SK-N-MC (cell line): ENCODE measurements around the gene KRTAP10-5.
"Not testable (repeated sequence)": the region's sequence is repeated elsewhere in the genome, so short reads cannot be mapped to it uniquely, and the experiment has no call there.

ENCODE experiments used
- DNase-seq: peaks from one replicate; pipeline ENCODE4 v3.0.0-alpha.2; 2011; ENCODE audit warnings: low read depth, low spot score
- H3K27ac ChIP-seq: fragments of 200-600 bp; sonication (generic); 2 replicates; pipeline ENCODE4 v1.5.1; 2016; ENCODE audit warnings: mixed run types
- H3K36me3 ChIP-seq: fragments of 200-600 bp; sonication (generic); 2 replicates; pipeline ENCODE4 v1.6.1; 2017; ENCODE audit warnings: antibody characterized with exemption, low read length, mixed read lengths; ENCODE audit not compliant: insufficient read depth
- H3K4me3 ChIP-seq: fragments of 200-600 bp; sonication (generic); 2 replicates; pipeline ENCODE4 v1.5.1; 2016
- H3K9ac ChIP-seq: fragments of 200-600 bp; sonication (generic); 2 replicates; pipeline ENCODE4 v1.8.0; 2017; ENCODE audit warnings: mixed run types, mixed read lengths; ENCODE audit not compliant: insufficient read length
- H3K9me3 ChIP-seq: fragments of 200-600 bp; sonication (generic); 2 replicates; pipeline ENCODE4 v1.6.1; 2017; ENCODE audit warnings: low read depth, mild to moderate bottlenecking, antibody characterized with exemption, low read length, moderate library complexity, mixed read lengths
- EZH2 ChIP-seq: fragments of 200-600 bp; sonication (generic); IDR thresholded peaks from one replicate; pipeline ENCODE4 v1.6.1; 2017; ENCODE audit warnings: antibody characterized with exemption
- FOXP2 ChIP-seq: optimal IDR thresholded peaks from 2 replicates; pipeline ENCODE3; 2011; ENCODE audit warnings: mild to moderate bottlenecking, moderate library complexity; ENCODE audit not compliant: insufficient read depth; ENCODE audit errors: extremely low read length, control extremely low read depth
- POLR2AphosphoS5 ChIP-seq: IDR thresholded peaks from 2 replicates; pipeline ENCODE4 v1.6.1; 2012; ENCODE audit warnings: mild to moderate bottlenecking, low read depth, low read length, borderline replicate concordance

The KRTAP10-5 gene, protein sequence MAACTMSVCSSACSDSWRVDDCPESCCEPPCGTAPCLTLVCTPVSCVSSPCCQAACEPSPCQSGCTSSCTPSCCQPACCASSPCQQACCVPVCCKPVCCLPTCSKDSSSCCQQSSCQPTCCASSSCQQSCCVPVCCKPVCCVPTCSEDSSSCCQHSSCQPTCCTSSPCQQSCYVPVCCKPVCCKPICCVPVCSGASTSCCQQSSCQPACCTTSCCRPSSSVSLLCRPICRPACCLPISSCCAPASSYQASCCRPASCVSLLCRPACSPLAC

DNA sequence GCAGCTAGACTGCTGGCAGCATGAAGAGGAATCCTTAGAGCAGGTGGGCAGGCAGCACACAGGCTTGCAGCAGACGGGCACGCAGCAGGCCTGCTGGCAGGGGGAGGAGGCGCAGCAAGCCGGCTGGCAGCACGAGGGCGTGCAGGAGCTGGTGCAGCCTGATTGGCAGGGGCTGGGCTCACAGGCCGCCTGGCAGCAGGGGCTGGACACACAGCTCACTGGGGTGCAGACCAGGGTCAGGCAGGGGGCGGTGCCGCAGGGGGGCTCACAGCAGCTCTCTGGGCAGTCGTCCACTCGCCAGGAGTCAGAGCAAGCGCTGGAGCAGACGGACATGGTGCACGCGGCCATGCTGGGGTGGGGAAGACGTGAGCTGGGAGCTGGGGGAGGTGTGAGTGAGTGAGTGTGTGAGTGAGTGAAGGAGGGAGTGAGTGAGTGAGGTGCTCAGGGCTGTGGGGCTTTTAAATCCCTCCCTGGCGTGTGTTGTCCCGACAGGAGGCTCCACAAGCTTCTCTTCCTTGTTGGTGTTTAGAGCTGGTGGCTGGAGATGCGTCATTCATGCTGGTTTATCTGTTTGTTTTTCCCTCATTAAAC is at the start of gene KRTAP10-5:
Gene KRTAP10-5 (minus strand): TSS at position 374 of the 591 bp plus-strand sequence. CDS start 26 bp downstream, at position 348.
- H3K36me3 ChIP-seq, H3K9ac ChIP-seq, H3K4me3 ChIP-seq, H3K9me3 ChIP-seq, H3K27ac ChIP-seq, DNase-seq: not testable (repeated sequence)

DNA sequence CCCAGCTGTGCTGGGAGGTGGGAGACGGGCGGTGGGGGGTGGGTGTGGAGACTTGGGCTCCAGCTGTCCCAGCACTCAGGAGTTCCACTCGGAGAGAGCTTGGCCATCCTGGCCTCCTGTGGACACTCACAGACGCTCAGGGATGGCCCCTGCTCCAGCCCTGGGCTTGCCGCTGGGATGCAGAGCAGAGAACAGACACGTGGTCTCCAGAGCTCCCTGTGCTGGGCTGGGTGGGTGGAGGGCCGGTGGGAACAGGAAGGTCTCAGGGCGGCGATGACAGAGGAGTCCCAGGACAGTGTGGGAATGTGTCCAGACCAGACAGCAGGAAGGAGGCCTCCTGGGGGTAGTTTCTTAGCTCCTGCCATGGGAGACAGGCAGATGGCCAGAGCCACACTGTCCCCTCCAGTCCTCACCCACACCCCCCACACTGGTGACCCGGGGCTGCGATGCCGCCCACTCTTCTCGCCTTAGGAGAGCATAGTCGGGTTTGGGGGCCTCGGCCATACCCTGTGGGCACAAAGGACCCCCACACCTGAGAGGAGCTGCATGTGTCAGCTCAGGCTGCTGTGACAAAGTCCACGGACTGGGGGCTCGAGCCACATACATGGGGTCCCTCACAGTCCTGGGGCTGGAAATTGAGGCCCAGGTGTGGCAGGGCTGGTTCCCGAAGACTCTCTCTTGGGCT is 48.4 kb upstream of the KRTAP10-5 start:
- no peak for DNase-seq
- TF ChIP-seq FOXP2 (no peak), EZH2 (no peak), POLR2AphosphoS5 (no peak)
- Histone ChIP-seq H3K27ac (no peak overlapping the region), H3K9me3 (peaks cover 4% of the 10 kb centered on the region; the same call in 1 of the 2 replicates), H3K4me3 (no peak overlapping the region), H3K9ac (no peak overlapping the region), H3K36me3 (peaks cover 19% of the 10 kb centered on the region)

DNA sequence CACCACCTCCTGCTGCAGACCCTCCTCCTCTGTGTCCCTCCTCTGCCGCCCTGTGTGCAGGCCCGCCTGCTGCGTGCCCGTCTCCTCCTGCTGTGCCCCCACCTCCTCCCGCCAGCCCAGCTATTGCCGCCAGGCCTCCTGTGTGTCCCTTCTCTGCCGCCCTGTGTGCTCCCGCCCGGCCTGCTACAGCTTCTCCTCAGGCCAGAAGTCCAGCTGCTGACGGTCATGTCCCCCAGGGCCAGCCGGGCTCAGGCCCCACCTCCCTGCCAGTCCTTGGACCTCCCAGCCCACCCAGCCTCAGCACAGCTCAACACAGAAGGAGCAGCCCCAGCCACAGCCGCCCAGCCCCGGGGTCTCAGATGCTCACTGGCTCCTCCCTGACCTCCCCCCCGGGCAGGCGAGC is 47.4 kb upstream of the KRTAP10-5 start:
- H3K9ac ChIP-seq, H3K4me3 ChIP-seq, H3K9me3 ChIP-seq, DNase-seq, H3K27ac ChIP-seq: not testable (repeated sequence)
- H3K36me3 ChIP-seq, result peaks cover 19% of the 10 kb centered on the region

DNA sequence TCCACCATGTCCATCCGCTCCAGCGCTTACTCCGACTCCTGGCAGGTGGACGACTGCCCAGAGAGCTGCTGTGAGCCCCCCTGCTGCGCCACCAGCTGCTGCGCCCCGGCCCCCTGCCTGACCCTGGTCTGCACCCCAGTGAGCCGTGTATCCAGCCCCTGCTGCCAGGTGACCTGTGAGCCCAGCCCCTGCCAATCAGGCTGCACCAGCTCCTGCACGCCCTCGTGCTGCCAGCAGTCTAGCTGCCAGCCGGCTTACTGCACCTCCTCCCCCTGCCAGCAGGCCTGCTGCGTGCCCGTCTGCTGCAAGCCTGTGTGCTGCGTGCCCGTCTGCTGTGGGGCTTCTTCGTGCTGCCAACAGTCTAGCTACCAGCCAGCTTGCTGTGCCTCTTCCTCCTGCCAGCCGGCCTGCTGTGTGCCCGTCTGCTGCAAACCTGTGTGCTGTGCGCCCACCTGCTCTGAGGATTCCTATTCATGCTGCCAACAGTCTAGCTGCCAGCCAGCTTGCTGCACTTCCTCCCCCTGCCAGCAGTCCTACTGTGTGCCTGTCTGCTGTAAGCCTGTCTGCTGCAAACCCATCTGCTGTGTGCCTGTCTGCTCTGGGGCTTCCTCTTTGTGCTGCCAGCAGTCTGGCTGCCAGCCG is 46.9 kb upstream of the KRTAP10-5 start:
- H3K27ac ChIP-seq, H3K9me3 ChIP-seq, H3K4me3 ChIP-seq, H3K9ac ChIP-seq, DNase-seq: not testable (repeated sequence)
- H3K36me3 ChIP-seq, result peaks cover 19% of the 10 kb centered on the region

DNA sequence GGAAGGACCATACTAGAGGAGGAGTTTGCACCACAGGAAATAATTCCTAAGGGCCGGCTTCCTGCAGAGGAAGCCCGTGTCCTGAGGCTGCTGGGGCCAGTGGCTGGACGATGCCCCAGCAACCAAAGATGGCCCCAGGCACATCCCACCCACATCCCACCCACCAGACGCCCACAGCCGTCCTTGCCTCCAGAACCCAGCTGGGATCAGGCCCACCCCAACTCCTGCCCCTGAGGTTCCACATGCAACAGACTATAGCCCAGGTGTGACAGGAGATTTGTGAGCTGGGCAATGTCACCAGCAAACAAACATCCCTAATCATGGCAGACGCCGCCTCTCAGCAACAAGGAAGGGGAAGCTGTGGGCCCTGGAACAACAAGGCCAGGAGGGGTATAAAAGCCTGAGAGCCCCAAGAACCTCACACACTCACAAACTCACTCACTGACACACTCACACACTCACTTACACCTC is 46.3 kb upstream of the KRTAP10-5 start, which contains the start of gene KRTAP10-9:
Gene KRTAP10-9 (plus strand): TSS at position 421 of the 471 bp plus-strand sequence. CDS start 79 bp downstream, outside the sequence.
- DNase-seq, result no peak
- no peak within 1 kb of the TSS for H3K27ac ChIP-seq
- H3K9me3 ChIP-seq, result peaks cover 10% of the 10 kb centered on the region
- TF ChIP-seq EZH2 (no peak), POLR2AphosphoS5 (no peak), FOXP2 (no peak)
- no peak within 1 kb of the TSS for H3K9ac ChIP-seq
- H3K36me3 ChIP-seq, result peaks cover 16% of the 10 kb centered on the region; the same call in 1 of the 2 replicates
- no peak within 1 kb of the TSS for H3K4me3 ChIP-seq

DNA sequence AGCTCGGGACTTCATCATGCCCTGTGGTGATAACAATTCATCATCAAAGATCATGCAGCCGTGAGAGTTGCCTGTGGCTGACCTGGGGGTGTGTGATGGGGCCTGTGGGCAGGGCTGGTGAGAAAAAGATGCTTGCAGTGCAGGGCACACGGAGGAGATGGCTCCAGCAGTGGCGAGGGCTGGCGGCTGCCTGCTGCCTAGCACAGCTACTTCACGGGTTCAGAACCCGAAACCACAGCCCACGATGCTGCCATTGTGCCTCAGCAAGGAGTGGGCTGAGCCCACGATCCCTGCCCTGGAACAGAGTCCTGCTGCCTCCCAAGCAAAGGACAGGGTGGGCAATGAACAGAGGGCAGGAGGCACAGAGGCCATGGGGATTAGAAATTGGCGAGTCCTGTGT is 45.9 kb upstream of the KRTAP10-5 start:
- H3K9me3 ChIP-seq, result peaks cover 10% of the 10 kb centered on the region
- no peak overlapping the region for H3K27ac ChIP-seq
- TF ChIP-seq FOXP2 (no peak), POLR2AphosphoS5 (no peak), EZH2 (no peak)
- H3K36me3 ChIP-seq, result peaks cover 16% of the 10 kb centered on the region; the same call in 1 of the 2 replicates
- no peak for DNase-seq
- H3K9ac ChIP-seq, result no peak overlapping the region
- H3K4me3 ChIP-seq, result no peak overlapping the region

DNA sequence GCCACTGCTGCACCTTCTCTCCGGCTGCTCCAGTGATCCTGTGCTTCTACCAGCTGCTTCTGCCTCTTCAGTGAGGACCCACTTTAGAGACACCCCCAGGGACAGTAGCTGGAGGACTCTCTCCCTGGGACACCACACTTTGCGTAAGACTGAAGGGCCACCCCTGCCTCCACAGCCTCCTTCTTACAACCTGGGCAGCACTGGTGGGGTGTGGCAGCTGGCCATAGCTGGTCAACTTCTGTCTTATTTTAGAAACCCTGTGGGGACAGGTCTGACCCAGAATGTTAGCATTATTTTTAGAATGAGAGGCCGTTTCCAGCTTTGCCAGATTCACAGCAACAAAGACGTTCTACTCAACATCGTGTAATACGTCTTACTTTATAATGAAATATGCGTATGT is 45.4 kb upstream of the KRTAP10-5 start:
- H3K9ac ChIP-seq, result no peak overlapping the region
- peaks cover 10% of the 10 kb centered on the region for H3K9me3 ChIP-seq
- no peak for TF ChIP-seq FOXP2
- no peak for TF ChIP-seq EZH2
- TF ChIP-seq POLR2AphosphoS5, result no peak

DNA sequence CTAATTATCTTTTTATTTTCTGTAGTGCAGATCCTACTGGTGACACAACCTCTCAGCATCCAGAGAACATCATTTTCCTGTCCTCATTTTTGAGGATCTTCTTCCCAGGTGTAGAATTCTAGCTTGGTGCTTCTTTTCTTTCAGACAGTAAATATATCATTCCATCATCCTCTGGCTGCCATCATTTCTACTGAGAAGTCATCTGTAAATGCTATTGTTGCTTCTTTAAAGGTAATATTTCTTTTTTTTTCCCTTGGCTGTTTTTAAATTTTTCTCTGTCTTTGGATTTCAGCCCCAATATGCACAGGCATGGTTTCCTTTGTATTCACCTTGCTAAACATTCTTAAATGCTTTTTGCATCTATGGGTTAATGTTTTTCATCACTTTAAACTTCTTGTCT is 43.2 kb upstream of the KRTAP10-5 start:
- Histone ChIP-seq H3K4me3 (no peak overlapping the region), H3K27ac (no peak overlapping the region), H3K9me3 (peaks cover 15% of the 10 kb centered on the region), H3K36me3 (0 out of 2 replicates have a peak, but pooled peaks cover 8% of the 10 kb centered on the region), H3K9ac (no peak overlapping the region)
- no peak for DNase-seq
- no peak for TF ChIP-seq POLR2AphosphoS5
- TF ChIP-seq EZH2, result no peak
- TF ChIP-seq FOXP2, result no peak

More for the DNA sequence above, 45.4 kb upstream of the KRTAP10-5 start:
- peaks cover 16% of the 10 kb centered on the region; the same call in 1 of the 2 replicates for H3K36me3 ChIP-seq
- no peak for DNase-seq
- no peak overlapping the region for H3K27ac ChIP-seq
- H3K4me3 ChIP-seq, result no peak overlapping the region
